ENCODE measurements around the gene FYCO1.
A peak's percentile ranks its signal among the peaks of the same experiment; 100 is the strongest.
"Not testable (repeated sequence)": the region's sequence is repeated elsewhere in the genome, so short reads cannot be mapped to it uniquely, and the experiment has no call there.

The FYCO1 gene

DNA sequence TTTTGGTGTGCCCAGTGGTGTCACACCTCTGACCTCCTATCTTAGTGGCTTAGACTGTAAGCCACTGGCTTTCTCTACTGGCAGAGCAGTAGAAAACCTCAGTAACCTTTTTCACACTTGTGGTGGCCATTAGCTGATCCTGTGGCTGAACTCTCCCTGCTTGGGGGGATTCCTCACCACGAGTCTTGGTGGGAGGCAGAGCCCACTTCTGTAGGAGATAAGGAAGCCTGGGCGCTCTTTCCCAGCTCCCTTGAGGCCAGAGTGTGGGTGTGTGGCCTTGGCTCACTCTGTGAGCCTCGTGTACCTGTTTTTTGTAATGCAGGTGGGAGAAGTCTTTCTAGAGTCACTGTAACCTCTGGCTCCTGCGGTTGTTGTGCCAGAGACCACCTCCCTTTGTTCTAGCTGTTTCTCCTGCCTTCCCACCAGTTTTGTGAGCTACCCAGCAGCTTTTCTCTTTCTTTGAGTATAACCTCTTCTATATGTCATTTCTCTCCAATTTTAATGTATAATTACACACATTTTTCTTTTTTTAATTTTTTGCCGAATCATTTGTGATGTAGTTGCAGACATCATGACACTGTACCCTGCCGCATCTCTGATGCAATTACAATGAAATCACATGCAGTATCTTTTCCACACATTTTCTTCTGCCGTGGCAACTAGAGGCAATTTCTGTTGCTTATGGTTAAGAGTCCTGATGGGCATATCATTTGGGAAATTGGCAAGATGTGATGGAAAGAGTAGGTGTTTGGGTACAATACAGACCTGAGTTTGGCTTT, 17.9 kb upstream of the FYCO1 start:
- intact Hi-C loops (cut with DNase I), result no loop called here
- peak in 1 of 42 donors; percentile 23 for DNase-seq

GRCh38 chr3:46012246-46012645, 16.6 kb upstream of the FYCO1 start:
- DNase-seq, result peak in 1 of 42 donors; percentile 4
- intact Hi-C loops (cut with DNase I), result no loop called here

DNA sequence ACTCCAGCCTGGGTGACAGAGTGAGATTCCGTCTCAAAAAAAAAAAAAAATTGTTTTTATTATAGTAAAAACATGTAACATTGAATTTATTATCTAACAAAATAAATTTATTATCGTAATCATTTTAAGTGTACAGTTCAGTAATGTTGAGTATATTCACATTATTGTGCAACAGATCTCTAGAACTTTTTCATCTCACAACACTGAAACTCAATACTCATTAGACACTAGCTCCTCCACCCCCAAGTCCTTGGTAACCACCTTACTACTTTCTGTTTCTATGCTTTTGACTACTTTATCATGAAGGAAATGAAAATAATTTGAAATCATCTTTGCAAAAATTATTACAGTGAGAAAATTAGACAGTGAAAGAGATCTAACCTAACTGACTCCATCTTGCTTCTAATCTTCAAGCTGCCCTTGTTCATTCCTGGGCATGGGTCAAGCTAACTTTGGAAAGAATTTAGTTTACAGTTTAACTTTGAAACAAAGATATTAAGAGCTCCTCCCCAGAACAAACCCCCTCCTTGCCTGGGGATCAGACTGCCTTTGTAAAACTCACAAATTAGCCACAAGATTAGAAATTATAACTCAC, 15.0 kb upstream of the FYCO1 start:
- intact Hi-C loops (cut with DNase I), result no loop called here

DNA sequence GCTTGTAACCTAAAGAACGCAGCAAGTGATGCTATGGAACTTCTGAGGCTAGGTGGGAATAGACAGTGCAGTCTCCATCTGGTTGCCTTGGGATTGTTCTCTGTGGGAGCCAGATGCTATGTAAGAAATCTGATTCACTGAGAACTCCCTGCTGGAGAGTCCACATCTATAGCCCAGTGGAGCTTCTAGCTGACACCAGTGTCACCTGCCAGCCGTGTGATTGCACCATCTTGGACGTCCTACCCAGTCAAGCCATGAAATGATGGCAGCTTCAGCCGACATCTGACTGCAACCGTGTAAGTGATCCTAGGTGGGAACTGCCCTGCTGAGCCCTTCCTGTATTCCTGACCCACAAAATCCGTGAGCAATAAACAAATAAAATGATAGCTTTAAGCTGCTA, 12.4 kb upstream of the FYCO1 start:
- intact Hi-C loops (cut with DNase I), result no loop called here
- DNase-seq, result no peak

More for the DNA sequence above, 15.0 kb upstream of the FYCO1 start:
- no peak for DNase-seq

DNA sequence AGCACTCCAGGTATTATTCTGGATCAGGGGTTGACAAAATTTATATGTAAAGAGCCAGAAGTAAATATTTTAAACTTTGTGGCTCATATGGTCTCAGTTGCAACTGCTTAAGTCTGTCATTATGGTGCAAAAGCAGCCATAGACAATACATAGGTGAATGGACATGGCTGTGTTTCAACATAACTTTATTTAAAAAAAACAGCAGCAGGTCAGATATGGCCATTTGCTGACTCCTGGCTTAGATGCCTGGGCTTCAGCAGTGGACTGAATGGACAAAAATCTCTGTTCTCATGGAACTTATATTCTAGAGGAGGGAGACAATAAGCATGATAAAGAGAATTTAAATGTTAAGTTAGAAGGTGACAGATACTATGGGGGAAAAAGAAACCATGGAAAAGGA, 11.7 kb upstream of the FYCO1 start:
- DNase-seq, result no peak
- intact Hi-C loops (cut with DNase I), result no loop called here

GRCh38 chr3:46006238-46007032, 10.8 kb upstream of the FYCO1 start:
- intact Hi-C loops (cut with DNase I), result no loop called here
- DNase-seq, result no peak

GRCh38 chr3:46003706-46004105, 8.1 kb upstream of the FYCO1 start:
- intact Hi-C loops (cut with DNase I); DNase-seq: not testable (repeated sequence)

GRCh38 chr3:46001178-46001577, 5.6 kb upstream of the FYCO1 start:
- DNase-seq, result peak in 10 of 42 donors; percentile 15 to 51 (median 33)
- intact Hi-C loops (cut with DNase I), result no loop called here

DNA sequence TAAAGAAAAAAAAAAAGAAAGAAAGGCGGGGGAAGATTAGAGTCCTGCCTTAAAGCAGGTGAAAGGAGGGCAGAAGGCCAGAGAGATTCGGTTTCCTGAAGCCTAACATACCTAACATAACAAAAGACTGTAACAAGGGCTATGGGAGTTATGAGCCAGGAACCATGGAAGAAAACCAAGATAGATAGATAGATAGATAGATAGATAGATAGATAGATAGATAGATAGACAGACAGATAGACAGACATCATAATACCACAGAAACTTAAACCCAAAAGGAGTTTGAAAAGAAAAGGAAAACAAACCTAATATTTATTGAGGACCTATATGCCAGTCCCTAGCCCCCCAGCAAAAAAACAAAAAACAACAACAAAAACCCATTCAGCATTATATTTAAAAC, 2.3 kb upstream of the FYCO1 start:
- no peak for DNase-seq
- intact Hi-C loops (cut with DNase I), result no loop called here

- intact Hi-C loops (cut with DNase I); DNase-seq: not testable (repeated sequence)
Observed at GRCh38 chr3:45997499-45997898, 1.9 kb upstream of the FYCO1 start.

- peak in 2 of 42 donors; percentile 6 to 18 for DNase-seq
- intact Hi-C loops (cut with DNase I), result no loop called here
Observed at GRCh38 chr3:45994419-45995235, 997 bp downstream of the FYCO1 start.

- intact Hi-C loops (cut with DNase I), result no loop called here
- DNase-seq, result no peak
Observed at GRCh38 chr3:45993421-45994027, 2.1 kb downstream of the FYCO1 start.

DNA sequence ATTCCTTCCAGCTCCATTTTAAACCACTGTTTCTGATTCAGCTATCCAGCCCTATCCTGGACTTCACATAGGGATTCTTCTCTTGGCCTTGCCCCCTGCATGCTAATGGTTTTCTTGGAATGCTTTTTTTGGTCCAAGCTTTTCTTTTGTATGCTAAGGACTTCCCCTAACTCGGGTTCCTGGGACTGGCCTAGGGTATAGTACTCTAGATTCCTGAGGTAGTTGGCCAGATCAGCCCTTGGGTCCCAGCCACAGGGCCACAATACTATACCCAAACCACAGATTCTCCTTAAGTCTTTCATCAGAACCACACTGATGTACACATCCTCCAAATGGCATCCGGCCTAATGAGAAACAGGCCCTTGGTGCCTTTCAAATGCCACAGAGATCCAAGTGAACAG, 2.8 kb downstream of the FYCO1 start:
- no peak for DNase-seq

DNA sequence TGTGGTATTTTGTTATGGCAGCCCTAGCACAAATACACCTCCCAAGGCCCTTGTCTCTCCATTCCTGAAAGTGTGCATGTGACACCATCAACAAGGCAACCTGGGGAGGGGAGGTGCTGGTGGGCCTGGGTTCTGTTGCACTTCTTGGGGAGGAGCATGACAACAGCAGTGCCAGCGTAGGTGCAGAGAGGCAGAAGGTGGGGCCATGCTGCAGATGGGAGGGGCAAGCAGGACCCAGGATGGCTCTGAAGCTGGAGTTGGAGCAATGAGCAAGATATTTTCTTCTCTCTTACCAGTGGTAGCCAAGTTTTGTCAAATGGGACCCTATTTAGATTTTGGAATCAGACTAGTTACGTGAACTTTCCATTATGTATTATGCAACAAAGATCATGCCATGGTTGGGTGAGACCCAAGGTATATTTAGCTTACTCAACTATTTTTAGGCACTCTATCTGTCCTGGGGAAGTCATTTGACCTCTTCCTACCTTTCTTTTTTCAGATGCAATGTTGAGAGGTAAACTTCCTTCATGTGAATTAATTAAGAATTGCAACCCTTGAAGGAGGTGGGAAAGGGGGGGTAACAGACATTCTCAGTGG, 3.4 kb downstream of the FYCO1 start:
- intact Hi-C loops (cut with DNase I), result no loop called here
- no peak for DNase-seq

More for the DNA sequence above, 2.8 kb downstream of the FYCO1 start:
- intact Hi-C loops (cut with DNase I), result no loop called here

DNA sequence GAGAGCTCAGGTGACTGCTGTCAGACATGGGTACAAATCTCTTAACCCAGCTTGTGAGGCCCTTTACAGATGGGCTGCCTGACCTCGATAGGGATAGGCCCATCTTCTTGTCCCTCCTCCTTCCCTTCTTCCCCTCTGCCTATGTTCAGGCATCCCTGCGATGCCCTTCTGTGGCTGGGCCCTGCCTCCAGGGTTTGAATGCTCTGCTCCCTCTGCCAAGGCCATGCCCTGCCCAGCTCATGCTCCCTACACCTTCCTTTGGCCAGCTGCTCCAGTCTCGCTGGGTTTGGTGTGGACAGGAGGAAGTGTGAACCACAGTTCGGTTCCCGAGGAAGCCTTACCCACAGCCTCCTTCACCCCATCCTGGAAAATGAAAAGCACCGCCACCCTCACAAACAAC, 4.3 kb downstream of the FYCO1 start:
- intact Hi-C loops (cut with DNase I), result no loop called here
- DNase-seq, result no peak

GRCh38 chr3:45990181-45990580, 5.4 kb downstream of the FYCO1 start:
- intact Hi-C loops (cut with DNase I), result no loop called here
- no peak for DNase-seq

DNA sequence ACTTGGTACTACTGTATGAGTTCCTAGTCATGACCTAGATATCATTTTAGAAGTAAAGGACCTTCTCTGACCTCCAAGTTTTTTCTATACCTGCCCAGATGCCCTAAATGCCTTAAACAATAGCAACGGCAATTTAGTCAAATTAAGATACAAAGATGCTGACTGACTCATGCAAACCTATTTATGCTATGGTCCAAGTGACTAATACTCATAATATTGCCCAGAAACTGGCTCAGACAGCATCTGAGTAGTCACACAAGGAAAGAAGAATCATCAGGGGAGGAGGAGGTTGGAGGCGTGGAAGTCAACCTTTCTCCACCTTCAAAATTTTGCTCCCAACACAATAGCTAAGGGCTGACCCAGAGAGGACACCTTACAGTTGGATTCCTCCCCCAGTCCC, 6.8 kb downstream of the FYCO1 start:
- intact Hi-C loops (cut with DNase I), result no loop called here
- no peak for DNase-seq

DNA sequence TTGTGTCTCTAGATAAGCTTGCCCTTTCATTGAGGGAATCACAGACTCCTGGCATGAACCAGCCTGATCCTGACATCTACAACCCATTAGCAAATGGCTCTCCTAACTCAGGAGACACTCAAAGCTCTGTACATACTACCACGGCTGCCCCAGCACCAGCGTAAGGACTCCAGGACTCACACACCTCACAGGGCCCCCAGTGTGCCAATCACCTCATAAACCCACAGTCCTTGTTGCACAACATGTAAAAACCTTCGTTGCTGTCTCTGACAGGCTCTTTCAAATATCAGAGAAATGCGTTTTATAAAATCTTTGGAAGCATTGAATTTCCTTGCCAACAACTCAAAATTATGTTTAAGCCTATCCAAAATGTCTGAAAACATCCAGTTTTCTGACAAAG, 7.3 kb downstream of the FYCO1 start:
- intact Hi-C loops (cut with DNase I), result no loop called here
- peak in 1 of 42 donors; percentile 20 for DNase-seq
